Activated T-helper 9 cell treated with anti-CD3 and anti-CD28 coated beads, Interleukin-2, amount 50 U/mL, for 16 hours (primary cell): Measurements from ENCODE around the gene ARHGAP15.

Source experiments
- DNase-seq: peaks from one replicate; pipeline ENCODE4 v3.0.0-alpha.2; 2020; ENCODE audit warnings: low read depth

ARHGAP15 gene

DNA sequence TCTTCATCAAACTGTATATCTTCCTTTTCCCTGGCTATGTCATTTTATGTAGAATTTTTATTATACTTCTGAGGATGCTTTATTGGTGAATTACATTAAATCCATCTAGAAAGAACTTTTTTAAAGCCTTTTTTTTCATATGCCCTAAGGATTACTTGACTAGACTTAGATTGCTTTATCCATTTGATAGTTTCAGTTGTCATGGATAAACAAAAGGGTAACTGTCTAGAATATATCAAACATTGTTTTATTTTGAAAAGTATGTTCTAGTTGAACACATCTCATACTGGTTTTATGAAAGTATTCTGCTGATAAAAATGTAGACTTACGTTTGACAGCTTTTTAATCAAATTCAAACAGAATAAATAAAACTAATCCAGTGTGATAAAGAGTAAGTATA is 639.8 kb downstream of the ARHGAP15 start:
- no peak for DNase-seq

DNA sequence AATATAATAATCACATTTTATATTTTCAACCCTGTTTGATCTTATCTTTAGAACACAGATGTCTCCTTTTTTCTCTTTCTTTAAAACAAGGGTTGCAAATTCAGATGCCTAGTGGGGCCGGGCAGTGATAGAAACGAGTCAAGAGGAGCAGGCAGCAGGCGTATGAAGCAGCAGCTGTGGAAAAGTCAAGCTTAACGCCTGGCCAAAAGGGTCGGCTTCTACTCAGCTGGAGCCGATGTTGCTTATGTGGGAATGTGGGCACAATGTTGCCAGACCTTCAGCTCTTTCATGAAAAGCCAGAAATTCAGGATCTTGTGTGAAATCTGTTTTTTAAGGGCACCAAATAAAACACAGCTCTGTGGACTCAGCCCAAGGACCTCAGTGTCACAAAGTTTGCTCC is 642.7 kb downstream of the ARHGAP15 start:
- no peak for DNase-seq

DNA sequence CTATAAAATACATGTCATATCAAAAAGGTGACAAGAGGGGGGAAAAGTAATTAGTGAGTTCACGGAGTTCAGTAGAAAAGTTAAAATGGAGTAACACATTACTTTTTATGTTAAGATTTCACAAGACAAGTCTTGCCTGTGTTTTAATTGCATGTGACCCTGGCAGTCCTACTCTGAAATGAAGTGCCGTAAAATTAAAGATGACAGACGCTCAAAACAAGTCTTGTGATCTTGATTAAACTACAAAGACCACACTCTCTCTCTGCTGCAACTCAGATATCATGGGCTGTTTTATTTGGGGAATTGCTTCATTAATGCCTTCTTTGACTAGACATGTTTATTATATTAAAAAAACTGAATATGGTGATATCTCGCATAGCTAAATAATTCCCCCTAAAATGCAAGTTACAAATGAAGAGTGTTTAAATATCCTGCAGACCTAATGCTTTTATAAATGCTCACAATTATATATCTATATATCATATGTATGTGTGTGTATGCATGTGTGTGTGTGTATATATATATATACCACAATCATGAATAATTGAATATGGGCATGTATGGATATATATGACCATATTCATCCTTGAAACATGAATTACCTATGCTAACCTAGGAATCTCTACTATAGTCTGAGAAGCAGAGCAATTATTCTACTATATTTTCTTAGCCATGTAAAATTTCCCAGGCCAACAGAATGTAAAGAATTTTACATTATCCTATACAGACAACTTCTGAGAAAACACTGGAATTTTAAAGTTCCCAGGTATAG is 647.5 kb downstream of the ARHGAP15 start:
- DNase-seq = no peak

DNA sequence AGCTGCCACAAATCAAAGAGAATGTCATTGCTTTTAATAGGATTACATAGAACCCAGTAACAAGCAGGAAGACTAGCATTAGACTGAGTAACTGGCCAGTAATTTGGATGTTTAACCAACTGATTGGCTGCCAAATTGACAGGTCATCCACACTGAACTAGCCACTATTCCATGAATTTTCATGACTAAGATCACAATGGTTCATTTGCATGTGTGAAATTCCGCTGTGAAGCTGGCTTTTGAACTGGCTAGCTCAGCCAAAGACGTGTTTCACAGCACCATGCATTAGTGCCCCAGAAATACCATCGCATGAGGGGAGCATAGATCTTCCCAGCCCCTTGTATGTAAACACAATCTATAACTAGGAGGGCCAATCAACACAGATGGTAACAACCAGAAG is 649.8 kb downstream of the ARHGAP15 start:
- DNase-seq = no peak

DNA sequence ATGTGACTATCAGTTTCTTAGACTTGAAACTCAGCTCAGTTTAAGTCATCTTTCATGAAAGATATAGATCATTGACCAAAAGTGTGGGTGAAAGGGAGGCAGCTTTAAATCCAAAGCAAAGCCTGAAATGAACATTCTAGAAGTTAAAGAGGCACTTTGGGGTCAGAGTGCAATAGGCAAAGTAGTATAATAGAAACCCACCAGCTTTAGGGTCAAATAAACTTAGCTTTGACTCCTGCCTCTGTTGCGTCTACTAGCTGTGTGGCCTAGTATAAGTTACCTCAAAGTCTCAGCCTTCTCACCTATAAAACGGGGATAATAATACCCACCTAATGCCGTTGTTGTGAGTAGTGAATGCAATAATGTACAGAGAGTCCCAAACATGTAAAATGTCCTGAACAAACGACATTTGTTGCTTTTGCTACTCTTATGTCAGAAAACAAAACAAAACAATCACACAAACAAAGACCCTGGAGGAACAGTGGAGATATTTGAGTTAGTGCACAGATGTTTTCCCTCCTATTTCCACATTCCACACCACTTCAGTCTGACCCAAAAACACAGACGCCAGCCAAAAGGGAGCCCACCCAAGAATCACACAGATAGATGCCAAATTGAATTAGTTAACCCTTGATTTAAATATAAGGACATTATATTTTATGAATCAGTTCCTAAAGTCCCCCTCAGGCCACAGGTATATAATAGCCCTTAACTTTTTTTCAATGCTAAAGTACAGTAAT is 657.0 kb downstream of the ARHGAP15 start:
- DNase-seq = no peak

DNA sequence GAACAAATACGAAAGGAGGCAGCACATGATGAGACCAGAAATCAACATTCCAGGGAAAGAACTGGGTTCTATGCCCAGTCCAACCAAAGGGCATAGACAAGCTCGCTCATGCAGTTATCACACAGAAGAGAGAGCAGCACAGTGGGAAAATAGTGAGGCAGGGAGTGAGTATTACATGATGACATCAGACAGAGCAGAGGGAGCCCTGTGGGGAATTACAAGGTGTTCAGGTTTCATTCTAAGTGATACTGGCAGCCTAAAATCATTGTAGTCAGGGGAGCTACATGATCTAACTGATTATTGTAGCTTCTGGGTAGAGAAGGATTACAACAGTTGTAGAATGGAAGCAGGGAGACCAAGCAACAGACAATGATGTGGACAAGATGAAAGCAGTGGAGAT is 658.5 kb downstream of the ARHGAP15 start:
- DNase-seq = no peak

DNA sequence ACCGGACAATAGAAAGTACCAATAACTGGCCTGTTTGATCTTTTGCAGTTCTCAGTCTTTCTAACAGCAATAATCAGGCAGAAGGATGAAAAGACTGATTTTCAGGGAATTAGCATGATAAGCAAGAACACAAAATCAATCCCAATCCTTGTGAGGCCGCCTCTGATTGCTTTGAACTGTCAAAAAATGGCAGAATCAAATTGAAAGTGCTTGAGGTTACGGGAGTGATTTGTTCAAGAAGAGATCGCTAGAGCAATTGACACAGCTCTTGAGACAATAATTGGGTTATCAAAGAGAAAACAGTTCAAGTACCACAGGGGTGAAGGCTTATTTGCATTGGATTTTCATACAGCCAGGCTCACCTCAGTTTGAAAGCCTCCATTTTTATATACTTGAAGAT is 663.4 kb downstream of the ARHGAP15 start:
- no peak for DNase-seq

DNA sequence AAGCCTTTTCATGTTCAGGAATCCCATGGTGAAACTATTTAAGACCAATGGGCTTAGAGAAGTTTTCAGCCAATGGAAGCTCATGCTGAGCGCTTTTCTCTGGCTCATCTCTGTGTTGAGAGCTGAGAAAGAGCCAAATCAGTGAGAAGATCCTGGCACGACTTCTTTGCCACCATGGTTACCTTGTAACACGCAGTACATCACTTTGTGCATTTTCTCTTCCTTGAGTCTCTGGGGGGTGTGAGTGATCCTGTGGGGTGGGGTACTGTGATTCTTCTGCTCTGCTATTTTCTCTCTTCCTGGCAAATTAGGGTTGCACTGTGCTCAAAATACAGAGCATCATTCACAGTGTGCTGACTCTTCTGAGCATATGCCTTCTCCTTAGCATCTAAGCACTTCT is 664.2 kb downstream of the ARHGAP15 start:
- no peak for DNase-seq

DNA sequence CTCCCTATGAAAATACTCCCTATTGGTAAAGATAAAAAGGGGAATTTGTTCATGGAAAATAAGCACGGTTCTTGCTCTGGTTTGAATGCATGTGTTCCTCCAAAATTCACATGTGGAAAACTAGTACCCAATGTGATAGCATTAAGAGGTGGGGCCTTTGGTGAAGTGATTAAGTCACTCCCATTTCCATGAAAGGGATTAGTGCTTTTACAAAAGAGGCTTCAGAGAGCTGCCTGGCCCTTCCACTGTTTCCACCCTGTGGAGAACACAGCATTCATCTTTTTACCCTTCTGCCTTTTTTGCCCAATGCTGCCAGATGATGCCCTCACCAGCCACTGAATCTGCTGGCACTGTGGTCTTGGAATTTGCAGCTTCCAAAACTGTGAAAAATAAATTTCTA is 666.8 kb downstream of the ARHGAP15 start:
- no peak for DNase-seq

DNA sequence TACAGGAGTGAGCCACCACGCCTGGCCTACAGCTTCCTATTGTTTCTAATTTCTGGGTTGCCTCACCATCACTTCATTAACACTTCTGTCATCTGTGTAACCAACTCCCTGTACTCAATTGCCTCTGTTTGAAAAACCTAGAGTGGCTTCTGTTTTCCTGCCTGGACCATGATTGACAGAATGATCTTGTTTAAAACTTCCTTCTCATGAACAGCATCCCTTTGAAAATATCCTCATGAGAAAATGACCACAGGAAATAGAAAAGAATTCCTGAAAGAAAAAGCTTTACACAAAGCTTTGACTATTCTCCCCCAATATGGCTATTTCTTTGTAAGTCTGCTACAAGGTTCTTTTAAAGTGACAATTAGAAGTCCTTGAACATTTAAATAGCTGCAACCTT is 672.3 kb downstream of the ARHGAP15 start:
- no peak for DNase-seq

DNA sequence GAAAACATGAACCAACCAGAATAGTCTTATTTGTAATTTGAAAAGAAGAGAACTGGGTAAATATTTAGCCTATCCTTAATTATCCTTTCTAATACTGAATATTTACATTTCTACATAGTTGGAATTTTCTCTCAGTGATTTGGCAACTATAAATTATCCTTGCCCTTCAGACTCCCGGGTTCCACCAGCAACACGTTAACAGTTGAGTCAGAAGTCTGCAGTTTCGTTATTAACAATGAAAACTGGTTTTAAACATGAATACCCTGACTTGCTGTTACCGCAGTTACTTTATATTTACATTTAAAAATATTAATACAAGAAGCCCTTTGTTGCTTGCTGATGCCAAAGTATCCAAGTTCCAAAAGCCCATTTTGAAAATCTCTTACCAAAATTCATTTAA is 673.0 kb downstream of the ARHGAP15 start:
- DNase-seq = no peak

DNA sequence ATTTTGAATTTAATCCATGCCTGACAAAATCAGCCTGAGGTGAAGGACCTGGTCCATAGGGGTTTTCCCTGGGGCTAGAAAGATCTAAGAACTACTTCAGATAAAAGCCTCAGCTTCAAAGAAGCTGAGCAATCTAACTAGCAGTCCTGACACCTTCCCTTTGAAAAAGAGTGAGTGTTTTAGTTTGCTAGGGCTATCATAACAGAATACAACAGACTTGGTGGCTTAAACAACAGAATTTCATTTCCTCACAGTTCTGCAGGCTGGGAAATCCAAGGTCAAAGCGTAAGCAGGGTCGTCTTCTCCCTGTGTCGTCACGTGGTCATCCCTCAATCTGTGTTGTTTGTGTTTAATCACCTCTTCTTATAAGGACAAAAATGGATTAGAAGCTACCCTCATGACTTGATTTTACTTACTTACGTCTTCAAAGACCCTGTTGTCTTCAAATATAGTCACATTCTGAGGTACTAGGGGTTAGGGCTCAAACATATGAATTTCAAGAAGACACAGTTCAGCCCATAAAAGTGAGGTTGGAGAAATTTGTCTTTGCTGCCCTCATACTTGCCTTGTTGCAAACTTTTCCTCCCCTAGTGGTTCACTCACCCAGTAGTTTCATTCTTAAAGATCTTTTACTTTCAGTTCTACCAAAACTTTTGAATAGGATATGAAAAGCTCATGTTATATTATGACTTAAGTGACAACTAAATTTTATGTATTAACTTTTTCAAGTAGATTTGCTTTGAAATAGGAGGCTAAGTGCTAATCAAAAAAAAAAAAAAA is 673.8 kb downstream of the ARHGAP15 start:
- DNase-seq = no peak

DNA sequence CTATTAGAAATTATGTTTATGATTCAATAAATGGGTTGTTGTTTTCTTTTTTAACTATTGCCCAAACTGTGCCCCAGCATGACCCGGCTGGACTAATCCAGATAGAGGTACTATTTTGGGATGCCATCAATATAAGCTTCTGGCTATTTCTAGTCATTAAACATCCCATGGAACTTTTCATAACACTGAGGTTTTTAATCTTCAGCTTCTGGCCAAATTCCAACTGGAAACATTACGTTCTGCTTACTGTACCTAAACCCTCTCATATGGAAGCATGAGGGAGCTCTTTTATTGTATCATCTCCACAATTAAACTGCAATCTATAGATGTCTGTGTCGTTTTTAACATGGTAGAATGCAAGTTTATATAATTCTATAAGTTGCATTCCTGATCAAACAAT is 674.7 kb downstream of the ARHGAP15 start:
- no peak for DNase-seq

DNA sequence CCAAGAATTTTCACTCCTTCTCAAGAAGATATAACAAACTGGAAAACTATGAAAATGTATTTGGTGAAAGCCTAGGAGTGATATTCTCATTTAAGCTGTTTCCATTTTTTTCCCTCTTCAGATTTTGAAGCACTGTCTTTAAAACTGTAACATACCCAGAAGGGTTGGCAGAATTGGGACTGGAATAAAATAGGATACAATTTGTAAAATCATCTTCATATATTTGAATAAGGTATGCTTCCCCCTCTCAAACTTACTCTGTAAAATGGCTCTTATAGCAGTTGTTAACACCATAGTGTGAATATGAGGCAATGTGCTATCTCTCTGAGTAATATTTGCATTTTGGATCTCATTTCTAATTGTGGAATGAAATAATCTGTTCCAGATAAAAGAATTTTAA is 676.4 kb downstream of the ARHGAP15 start:
- DNase-seq = no peak

DNA sequence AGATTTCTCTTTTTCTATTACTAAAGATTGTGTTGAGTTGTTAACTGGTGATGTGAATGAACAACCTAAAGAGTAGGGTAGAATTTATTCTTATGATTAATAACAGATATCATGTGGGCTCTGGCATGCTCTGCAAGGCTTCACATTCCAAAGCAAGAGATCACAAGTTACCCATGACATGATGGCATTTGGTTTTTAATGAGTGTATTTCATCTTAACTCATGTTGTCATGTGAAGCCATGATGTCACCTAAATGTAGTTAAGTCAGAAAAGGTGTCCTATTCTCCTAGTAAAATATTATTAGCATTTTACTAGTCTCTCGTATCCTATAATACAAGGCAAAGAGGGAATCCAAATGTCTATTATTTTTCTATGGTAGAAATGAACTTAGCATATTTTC is 678.0 kb downstream of the ARHGAP15 start:
- DNase-seq = no peak

DNA sequence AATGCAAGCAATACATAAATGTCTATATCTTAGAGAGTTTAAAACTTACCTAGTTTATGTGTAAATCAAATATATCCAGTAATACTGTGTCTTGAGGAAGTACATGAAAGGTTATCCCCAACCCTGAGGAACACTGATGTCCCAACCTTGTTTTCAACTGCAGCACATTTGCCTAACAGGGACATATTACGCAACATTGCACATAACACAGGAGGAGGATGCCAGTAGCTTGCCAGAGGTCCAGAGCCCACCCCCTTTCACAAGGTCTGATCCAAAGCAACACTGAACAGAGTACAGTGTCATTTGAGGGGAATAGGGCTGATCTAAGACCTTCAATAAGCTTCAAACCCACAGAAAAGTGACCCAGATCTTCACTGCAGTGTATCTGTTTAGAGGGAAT is 678.5 kb downstream of the ARHGAP15 start:
- DNase-seq = no peak

DNA sequence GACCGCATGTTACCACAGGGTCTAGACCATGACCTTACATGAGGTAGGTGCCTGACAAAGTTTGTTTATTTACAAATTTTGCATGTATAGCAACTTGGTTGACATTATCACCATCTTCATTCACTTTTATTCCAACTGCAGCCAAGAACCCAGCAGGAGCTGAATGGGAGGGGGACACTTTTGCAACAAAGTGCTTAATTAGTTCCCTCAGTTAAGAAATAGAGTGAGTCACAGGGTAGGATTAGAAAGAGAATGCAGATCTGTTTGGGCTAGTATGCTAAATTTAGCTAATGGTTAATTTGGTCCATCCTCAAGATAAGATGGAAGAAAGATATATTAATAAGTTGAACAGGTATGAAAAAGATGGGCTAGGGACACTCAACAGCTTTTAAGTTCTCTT is 678.9 kb downstream of the ARHGAP15 start:
- no peak for DNase-seq

DNA sequence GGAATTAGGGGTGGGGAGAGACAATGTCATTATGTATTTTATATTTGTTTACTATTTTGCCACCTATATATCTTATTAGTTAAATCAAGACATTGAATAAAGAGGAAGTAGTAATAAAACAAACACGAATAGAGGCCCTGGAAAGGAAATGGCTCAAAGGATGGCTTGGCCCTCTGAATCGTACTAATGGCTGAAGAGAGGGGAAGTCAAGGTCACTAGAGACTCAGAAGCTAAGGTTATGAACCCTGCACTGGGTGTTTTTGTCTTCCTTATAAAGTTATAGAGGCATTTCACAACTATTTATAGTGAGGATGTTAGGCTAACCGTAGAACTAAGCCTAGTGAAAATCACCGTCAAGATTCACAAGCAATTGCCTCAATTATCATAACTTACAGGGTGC is 685.9 kb downstream of the ARHGAP15 start:
- no peak for DNase-seq

DNA sequence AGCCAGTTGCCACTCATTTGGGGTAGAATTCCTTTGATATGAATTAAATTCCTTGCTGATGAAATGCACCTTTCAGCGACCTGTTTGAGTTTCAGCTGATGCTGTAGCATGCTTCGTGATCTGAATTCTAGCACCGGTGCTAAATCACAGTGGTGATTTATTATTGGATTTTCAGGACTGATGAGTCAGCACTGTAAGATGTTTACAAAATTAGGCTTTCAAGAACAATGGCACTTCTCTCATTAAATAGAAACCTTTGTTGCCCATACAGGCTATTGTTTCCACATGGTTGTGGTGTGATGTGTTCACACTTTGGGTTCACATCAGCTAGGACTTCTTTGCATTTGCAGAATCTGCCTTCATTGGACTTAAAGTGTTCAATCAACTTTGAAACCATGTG is 687.7 kb downstream of the ARHGAP15 start:
- DNase-seq = no peak
